Limb (tissue), 2 donors: ENCODE data around the gene UGT1A10.

Experiments
- DNase-seq, 2 donors: peaks; one replicate each; pipeline ENCODE4 v3.0.0-alpha.2; 2016; ENCODE audit errors: extremely low spot score in 2 of 2

The UGT1A10 gene

GRCh38 chr2:233773854-233774253, 137.6 kb downstream of the UGT1A10 start:
- DNase-seq, result no peak

GRCh38 chr2:233775414-233775813, 139.2 kb downstream of the UGT1A10 start:
- no peak for DNase-seq

GRCh38 chr2:233778030-233778429, 141.8 kb downstream of the UGT1A10 start, which contains the start of gene MROH2A:
MROH2A (plus strand) TSS chr2:233778330; CDS start chr2:233779359, 1,029 bp downstream.
- DNase-seq, result no peak

- DNase-seq, result no peak
Measured at GRCh38 chr2:233779722-233780121, 143.5 kb downstream of the UGT1A10 start.

GRCh38 chr2:233780771-233781170, 144.5 kb downstream of the UGT1A10 start:
- DNase-seq, result no peak

GRCh38 chr2:233789554-233789953, 153.3 kb downstream of the UGT1A10 start:
- DNase-seq, result no peak

- no peak for DNase-seq
Measured at GRCh38 chr2:233791151-233791882, 155.1 kb downstream of the UGT1A10 start.

GRCh38 chr2:233791883-233792329, 155.7 kb downstream of the UGT1A10 start:
- DNase-seq, result no peak

- no peak for DNase-seq
Measured at GRCh38 chr2:233792720-233793119, 156.5 kb downstream of the UGT1A10 start.

GRCh38 chr2:233793465-233794127, 157.3 kb downstream of the UGT1A10 start:
- no peak for DNase-seq

- DNase-seq, result no peak
Measured at GRCh38 chr2:233794128-233794658, 157.9 kb downstream of the UGT1A10 start.

GRCh38 chr2:233795735-233796171, 159.5 kb downstream of the UGT1A10 start:
- DNase-seq, result no peak

GRCh38 chr2:233796254-233796653, 160.0 kb downstream of the UGT1A10 start:
- no peak for DNase-seq

- DNase-seq, result no peak
Measured at GRCh38 chr2:233798335-233799086, 162.3 kb downstream of the UGT1A10 start.

- no peak for DNase-seq
Measured at GRCh38 chr2:233799087-233799665, 162.9 kb downstream of the UGT1A10 start.

- DNase-seq, result no peak
Measured at GRCh38 chr2:233799716-233800115, 163.5 kb downstream of the UGT1A10 start.

- no peak for DNase-seq
Measured at GRCh38 chr2:233800208-233800607, 164.0 kb downstream of the UGT1A10 start.

GRCh38 chr2:233801357-233802131, 165.3 kb downstream of the UGT1A10 start:
- no peak for DNase-seq

- no peak for DNase-seq
Measured at GRCh38 chr2:233802132-233802815, 166.0 kb downstream of the UGT1A10 start.

- no peak for DNase-seq
Measured at GRCh38 chr2:233803292-233803911, 167.2 kb downstream of the UGT1A10 start.
